Measurements from ENCODE around the gene STK38.

GRCh38 chr6:36519352-36519751, 27.9 kb downstream of the STK38 start:
- TF ChIP-seq CTCF (IDR thresholded peaks at IDR 0.05) = no peak
- no peak for TF ChIP-seq POLR2A (IDR thresholded peaks at IDR 0.05)
- no peak for TF ChIP-seq POLR2AphosphoS5 (IDR thresholded peaks at IDR 0.05)
